Activated T-helper 9 cell treated with anti-CD3 and anti-CD28 coated beads, Interleukin-2, amount 50 U/mL, for 16 hours (primary cell): Measurements from ENCODE around the gene FLOT1.
"Not testable (repeated sequence)": the region's sequence is repeated elsewhere in the genome, so short reads cannot be mapped to it uniquely, and the experiment has no call there.

Experiments
- DNase-seq: peaks from one replicate; pipeline ENCODE4 v3.0.0-alpha.2; 2020; ENCODE audit warnings: low read depth

Gene FLOT1

GRCh38 chr6:30747300-30747687 lies 4.8 kb upstream of the FLOT1 start:
- no peak for DNase-seq

- peak; percentile 73 for DNase-seq
These were observed 1.7 kb upstream of the FLOT1 start, which contains the start of gene IER3 for GRCh38 chr6:30744054-30744805. TSS of gene IER3 (minus strand) at chr6:30744547. CDS start at chr6:30744518, 29 bp downstream.

- DNase-seq, result no peak
These were observed 889 bp upstream of the FLOT1 start for GRCh38 chr6:30743099-30744053.

- DNase-seq, result no peak
These were observed 635 bp downstream of the FLOT1 start for GRCh38 chr6:30741789-30742315.

- no peak for DNase-seq
These were observed 1.3 kb downstream of the FLOT1 start for GRCh38 chr6:30741063-30741779.

GRCh38 chr6:30740540-30740870 lies 2.0 kb downstream of the FLOT1 start:
- DNase-seq, result no peak

- no peak for DNase-seq
These were observed 4.0 kb downstream of the FLOT1 start for GRCh38 chr6:30738532-30738931.

GRCh38 chr6:30735668-30736314 lies 6.7 kb downstream of the FLOT1 start:
- no peak for DNase-seq

- DNase-seq, result no peak
These were observed 10.1 kb downstream of the FLOT1 start for GRCh38 chr6:30732237-30732943.

GRCh38 chr6:30730601-30731435 lies 11.7 kb downstream of the FLOT1 start:
- DNase-seq, result peak; percentile 76

GRCh38 chr6:30727920-30728553 lies 14.4 kb downstream of the FLOT1 start:
- DNase-seq, result no peak

GRCh38 chr6:30726506-30727413 lies 15.7 kb downstream of the FLOT1 start:
- no peak for DNase-seq

- DNase-seq, result no peak
These were observed 16.6 kb downstream of the FLOT1 start for GRCh38 chr6:30725713-30726505.

GRCh38 chr6:30724906-30725667 lies 17.4 kb downstream of the FLOT1 start:
- no peak for DNase-seq

- not testable (repeated sequence) for DNase-seq
These were observed 18.4 kb downstream of the FLOT1 start for GRCh38 chr6:30723843-30724741.
